ENCODE measurements around the gene SPAG16. TPM values are rescaled to one million over a fixed set of nuclear protein-coding genes. Genes with fewer than 3 reads are reported as not detected.
A peak's percentile ranks its signal among the peaks of the same experiment; 100 is the strongest.

Gene SPAG16
- total and polyA plus RNA-seq, 2 of the 13 experiments (the other 11 are each of a cell fraction or from before 2014, with no cell fraction given), result 9.6 to 26.5 TPM

DNA sequence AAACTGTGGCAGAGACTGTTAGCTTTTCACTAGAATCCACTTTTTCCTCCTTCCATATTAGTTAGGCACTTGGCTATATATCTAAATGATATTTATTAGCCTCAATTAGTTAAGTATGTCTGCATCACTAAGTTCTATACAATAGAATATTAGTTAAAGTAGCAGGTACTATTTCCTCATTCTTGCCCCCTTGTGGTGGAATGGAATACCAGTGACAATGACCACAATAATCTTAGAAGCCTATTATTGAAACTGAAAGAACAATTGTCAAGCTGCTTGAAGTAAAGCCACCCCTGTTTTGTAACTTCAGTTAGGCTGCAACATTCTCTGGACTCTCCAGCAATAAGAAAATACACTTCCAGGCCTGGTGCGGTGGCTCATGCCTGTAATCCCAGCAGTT, 650.3 kb downstream of the SPAG16 start:
- Histone ChIP-seq H3K27ac (ENCODE audit: extremely low read length, insufficient read depth, low read length) (no peak overlapping the region), H3K4me1 (ENCODE audit: insufficient read depth, low read length) (no peaks in the 10 kb centered on the region), H3K79me2 (ENCODE audit: insufficient read depth, low read length) (no peaks in the 10 kb centered on the region), H3K36me3 (replicated peaks in 1 of 2; ENCODE audit: control insufficient read depth in 1 of 2, insufficient read depth in 2 of 2, low read length in 2 of 2) (no peaks in the 10 kb centered on the region), H3K4me3 (replicated peaks in 1 of 3; ENCODE audit: insufficient read depth in 1 of 3, low read depth in 2 of 3, low read length in 3 of 3) (peak overlapping the region in 1 of 3 experiments; percentile 11; a peak in 2 of 6 replicates), H3K9ac (ENCODE audit: insufficient read depth, low read depth, low read length) (no peak overlapping the region), H4K20me1 (ENCODE audit: insufficient read depth, low read length) (no peaks in the 10 kb centered on the region), H3K27me3 (ENCODE audit: control insufficient read depth in 1 of 2, insufficient read depth in 2 of 2, low read length in 2 of 2) (no peaks in the 10 kb centered on the region; a peak in 1 of 5 replicates), H2AFZ (ENCODE audit: low read length) (no peak overlapping the region), H3K9me3 (ENCODE audit: low read length) (no peaks in the 10 kb centered on the region), H3K4me2 (ENCODE audit: low read depth, low read length) (peak overlapping the region; percentile 33; the same call in 1 of the 2 replicates)
- ChIA-PET CTCF (ENCODE audit: low intra/inter-chr PET ratio, low total read pairs) (interaction anchor here (0.6 to 1.8 kb wide), 4 partner anchors 665 to 688 kb away, joined by 3 to 27 read pairs (median 4); no protein-coding TSS in a partner anchor), POLR2A (no interaction called here)
- BruUV-seq (replicated peaks), result no TSS peak
- 73% methylated on average over 1 of the region's 1 CpG for WGBS (ENCODE audit: low lambda C conversion rate)
- FAIRE-seq (no peak), ATAC-seq (peak; percentile 87), DNase-seq (ENCODE audit: low spot score) (peak; percentile 44)
- intact Hi-C loops (cut with micrococcal nuclease; ENCODE audit: unreplicated experiment) (loop anchor here (1.0 to 10.0 kb wide), 3 partner anchors 683 to 1070 kb away; no protein-coding TSS in a partner anchor), in situ Hi-C loops (cut with HindIII; ENCODE audit: extremely low pct_ligation_motif_present, low pct_unique_long_range_greater_than_20kb) (loop anchor here (25.0 kb wide), 1 partner anchor 2003 kb away; no protein-coding TSS in a partner anchor)
- TF ChIP-seq MAFK (conservative IDR thresholded peaks at IDR 0.05 in 1 of 2, IDR thresholded peaks at IDR 0.05 in 1 of 2; ENCODE audit: low read length in 2 of 2), result no peak
- no peak for TF ChIP-seq ZNF121 (CRISPR knock-in tag; IDR thresholded peaks at IDR 0.05)
- TF ChIP-seq XRCC5 (optimal IDR thresholded peaks at IDR 0.05; ENCODE audit: low read length), result no peak
- TF ChIP-seq HOXA9 (CRISPR knock-in tag; IDR thresholded peaks at IDR 0.05; ENCODE audit: borderline replicate concordance), result no peak
- TF ChIP-seq STAG1 (CRISPR knock-in tag; IDR thresholded peaks at IDR 0.05), result peak; percentile 44
- no peak for TF ChIP-seq HMG20A (CRISPR knock-in tag; IDR thresholded peaks at IDR 0.05; ENCODE audit: borderline replicate concordance)
- TF ChIP-seq ZNF839 (CRISPR knock-in tag; IDR thresholded peaks at IDR 0.05; ENCODE audit: borderline replicate concordance), result no peak
- no peak for TF ChIP-seq HDAC1 (CRISPR knock-in tag; IDR thresholded peaks at IDR 0.05)
- no peak for TF ChIP-seq ZNF343 (CRISPR knock-in tag; IDR thresholded peaks at IDR 0.05)
- 0 out of 2 replicates have a peak, but pooled peaks have one; percentile 29 for TF ChIP-seq ZNF44 (CRISPR knock-in tag; IDR thresholded peaks at IDR 0.05)
- no peak for TF ChIP-seq SKI (IDR thresholded peaks at IDR 0.05; ENCODE audit: partially characterized antibody)
- no peak for TF ChIP-seq ZNF543 (CRISPR knock-in tag; IDR thresholded peaks at IDR 0.05)
- no peak for TF ChIP-seq ZNF468 (CRISPR knock-in tag; IDR thresholded peaks at IDR 0.05)
- no peak for TF ChIP-seq PHF20 (CRISPR knock-in tag; IDR thresholded peaks at IDR 0.05)
- TF ChIP-seq SRSF4 (IDR thresholded peaks at IDR 0.05; ENCODE audit: low read depth, low read length, poor library complexity, severe bottlenecking), result no peak
- no peak for TF ChIP-seq ZNF235 (CRISPR knock-in tag; IDR thresholded peaks at IDR 0.05; ENCODE audit: borderline replicate concordance)
- peak; percentile 60 for TF ChIP-seq CTCF (CRISPR knock-in tag; IDR thresholded peaks at IDR 0.05)
- TF ChIP-seq TRIM24 (CRISPR knock-in tag; IDR thresholded peaks at IDR 0.05), result no peak
- TF ChIP-seq THAP9 (CRISPR knock-in tag; IDR thresholded peaks at IDR 0.05; ENCODE audit: borderline replicate concordance), result no peak
- TF ChIP-seq SETDB1 (CRISPR knock-in tag; IDR thresholded peaks at IDR 0.05; ENCODE audit: borderline replicate concordance), result no peak
- no peak for TF ChIP-seq ZNF260 (CRISPR knock-in tag; IDR thresholded peaks at IDR 0.05; ENCODE audit: borderline replicate concordance, low read depth)
- TF ChIP-seq KLF15 (CRISPR knock-in tag; IDR thresholded peaks at IDR 0.05; ENCODE audit: borderline replicate concordance), result no peak
